ENCODE data around the gene SLC34A3.

- TF ChIP-seq CTCF (IDR thresholded peaks at IDR 0.05): no peak
- no peak for TF ChIP-seq EZH2 (IDR thresholded peaks at IDR 0.05; ENCODE audit: borderline replicate concordance, insufficient read depth, low read depth, low read length, poor library complexity, severe bottlenecking)
Measured at GRCh38 chr9:137245450-137246421, 15.0 kb downstream of the SLC34A3 start.

Data from B cell (primary cell).